ENCODE results near the gene PRMT2. TPM values are rescaled to one million over a fixed set of nuclear protein-coding genes. Genes with fewer than 3 reads are reported as not detected.
"Not testable (repeated sequence)": the region's sequence is repeated elsewhere in the genome, so short reads cannot be mapped to it uniquely, and the experiment has no call there.

PRMT2 gene
- polyA plus RNA-seq, 1 donor: 122 TPM

GRCh38 chr21:46618738-46619379, 16.6 kb upstream of the PRMT2 start:
- DNase-seq: no peak

- no peak for DNase-seq
These were observed 15.6 kb upstream of the PRMT2 start for GRCh38 chr21:46619846-46620245.

GRCh38 chr21:46620846-46621245, 14.6 kb upstream of the PRMT2 start:
- no peak for DNase-seq

GRCh38 chr21:46621457-46622182, 13.9 kb upstream of the PRMT2 start:
- DNase-seq: no peak

- no peak for DNase-seq
These were observed 13.2 kb upstream of the PRMT2 start for GRCh38 chr21:46622226-46622625.

- no peak for DNase-seq
These were observed 11.4 kb upstream of the PRMT2 start for GRCh38 chr21:46624050-46624449.

GRCh38 chr21:46625759-46626158, 9.7 kb upstream of the PRMT2 start:
- no peak for DNase-seq

GRCh38 chr21:46626536-46626935, 8.9 kb upstream of the PRMT2 start:
- DNase-seq: no peak

GRCh38 chr21:46626975-46627501, 8.4 kb upstream of the PRMT2 start:
- DNase-seq: no peak

- no peak for DNase-seq
These were observed 7.7 kb upstream of the PRMT2 start for GRCh38 chr21:46627726-46628125.

- no peak for DNase-seq
These were observed 6.6 kb upstream of the PRMT2 start for GRCh38 chr21:46628868-46629267.

GRCh38 chr21:46630915-46631314, 4.6 kb upstream of the PRMT2 start:
- DNase-seq: not testable (repeated sequence)

- DNase-seq: no peak
These were observed 1.9 kb upstream of the PRMT2 start for GRCh38 chr21:46633566-46633965.

- no peak for DNase-seq
These were observed 1.0 kb upstream of the PRMT2 start for GRCh38 chr21:46634427-46634826.

- DNase-seq: peak; percentile 90
These were observed 529 bp upstream of the PRMT2 start for GRCh38 chr21:46634966-46635323.

GRCh38 chr21:46636181-46636512, 673 bp downstream of the PRMT2 start:
- no peak for DNase-seq

GRCh38 chr21:46636550-46637285, 1.2 kb downstream of the PRMT2 start:
- DNase-seq: no peak

- DNase-seq: no peak
These were observed 2.7 kb downstream of the PRMT2 start for GRCh38 chr21:46637952-46638746.

GRCh38 chr21:46639489-46640386, 4.3 kb downstream of the PRMT2 start:
- DNase-seq: no peak

GRCh38 chr21:46641656-46642055, 6.2 kb downstream of the PRMT2 start:
- no peak for DNase-seq

- no peak for DNase-seq
These were observed 8.1 kb downstream of the PRMT2 start for GRCh38 chr21:46643379-46644177.
